HG03103 (cell line): ENCODE data around the gene SYT11.
"Not testable (repeated sequence)": the region's sequence is repeated elsewhere in the genome, so short reads cannot be mapped to it uniquely, and the experiment has no call there.

Experiments
- ATAC-seq: cut with Tn5 transposase; IDR thresholded peaks from one replicate; pipeline ENCODE4 v1.9.1; 2021; ENCODE audit warnings: low read depth; ENCODE audit not compliant: unreplicated experiment

SYT11 gene

DNA sequence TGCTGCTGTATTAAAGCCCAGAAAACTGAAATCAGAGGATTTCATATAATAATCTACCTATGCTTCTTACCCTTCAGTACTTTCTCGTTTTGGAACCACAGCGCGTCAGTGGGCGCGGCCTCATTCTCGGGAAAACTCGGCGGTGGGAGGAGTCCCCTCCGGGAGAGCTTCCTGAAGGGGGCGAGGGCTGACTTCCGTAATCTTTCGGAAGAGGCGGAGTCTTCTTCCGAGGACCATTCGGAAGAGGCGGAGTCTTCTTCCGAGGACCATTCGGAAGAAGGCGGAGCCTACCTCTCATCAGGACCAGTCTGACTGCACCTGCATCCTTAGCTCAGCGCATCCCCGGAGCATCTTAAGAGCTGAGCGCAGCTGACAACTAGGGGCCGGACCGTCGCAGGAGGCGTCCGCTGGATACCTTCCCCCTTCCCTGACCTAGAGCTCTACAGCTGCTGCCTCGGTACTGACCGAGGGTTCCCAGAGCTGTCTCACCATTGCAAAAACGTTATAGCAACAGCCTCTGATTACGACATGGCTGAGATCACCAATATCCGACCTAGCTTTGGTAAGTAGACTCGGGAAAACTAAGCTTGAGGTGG lies at the start of gene SYT11:
TSS of gene SYT11 (plus strand) at position 334 of the 596 bp plus-strand sequence. CDS start at position 529, 195 bp downstream.
- peak; percentile 52 for ATAC-seq

DNA sequence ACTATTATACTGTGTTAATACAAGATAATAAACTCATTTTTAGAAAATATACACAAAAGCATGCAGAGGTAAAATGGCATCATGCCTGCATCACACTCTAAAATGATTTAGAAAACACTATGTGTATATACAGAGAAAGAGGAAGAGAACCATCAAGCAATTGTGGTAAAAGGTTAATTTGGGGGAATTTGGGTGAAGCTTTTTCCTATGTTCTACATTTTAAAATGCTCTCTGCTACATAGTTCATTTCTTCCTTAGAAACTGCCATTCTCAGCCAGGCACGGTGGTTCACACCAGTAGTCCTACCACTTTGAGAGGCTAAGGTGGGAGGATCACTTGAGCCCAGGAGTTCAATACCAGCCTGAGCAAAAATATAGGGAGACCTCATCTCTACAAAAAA lies 46.5 kb upstream of the SYT11 start:
- ATAC-seq = no peak

GRCh38 chr1:155813672-155814071 lies 45.7 kb upstream of the SYT11 start:
- ATAC-seq = no peak

- no peak for ATAC-seq
These were observed 43.0 kb upstream of the SYT11 start for GRCh38 chr1:155816351-155816750.

DNA sequence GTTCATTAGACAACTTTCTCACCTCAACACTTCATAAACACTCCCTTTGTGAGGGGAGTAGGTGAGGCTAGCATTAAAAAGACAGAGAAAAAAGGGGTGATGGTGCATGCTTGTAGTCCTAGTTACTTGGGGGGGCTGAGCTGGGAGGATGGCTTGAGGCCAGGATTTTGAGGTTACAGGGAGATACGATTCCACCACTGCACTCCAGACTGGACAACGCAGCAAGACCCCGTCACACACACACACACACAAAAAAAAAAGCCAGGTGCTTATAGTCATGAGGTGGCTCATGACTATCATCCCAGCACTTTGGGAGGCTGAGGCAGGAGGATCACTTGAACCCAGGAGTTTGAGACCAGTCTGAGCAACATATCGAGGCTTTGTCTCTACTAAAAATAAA lies 31.9 kb upstream of the SYT11 start:
- no peak for ATAC-seq

DNA sequence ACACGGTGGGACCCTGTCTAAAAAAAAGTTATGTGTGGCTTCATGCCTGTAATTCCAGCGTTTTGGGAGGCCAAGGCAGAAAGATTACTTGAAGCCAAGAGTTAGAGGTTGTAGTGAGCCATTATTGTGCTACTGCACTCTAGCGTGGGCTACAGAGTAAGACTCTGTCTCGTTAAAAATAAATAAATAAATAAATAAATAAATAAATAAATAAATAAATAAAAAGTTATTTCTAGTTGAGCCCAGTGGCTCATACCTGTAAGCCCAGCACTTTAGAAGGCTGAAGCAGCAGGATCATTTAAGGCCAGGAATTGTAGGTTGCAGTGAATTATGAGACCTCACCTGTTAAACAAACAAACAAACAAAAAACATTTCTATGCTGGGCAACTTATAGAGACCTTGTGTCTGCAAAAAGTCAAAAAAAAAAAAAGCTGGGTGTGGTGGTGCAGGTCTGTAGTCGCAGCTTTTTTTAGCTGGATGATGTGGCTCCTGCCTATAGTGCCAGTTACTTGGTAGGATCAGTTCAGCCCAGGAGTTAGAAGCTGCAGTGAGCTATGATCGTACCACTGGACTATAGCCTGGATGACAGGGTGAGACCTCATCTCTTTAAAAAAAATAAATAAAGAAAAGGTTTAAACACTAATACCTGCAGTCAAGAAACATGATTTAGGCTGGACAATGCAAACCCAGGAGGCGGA lies 27.9 kb upstream of the SYT11 start:
- no peak for ATAC-seq

DNA sequence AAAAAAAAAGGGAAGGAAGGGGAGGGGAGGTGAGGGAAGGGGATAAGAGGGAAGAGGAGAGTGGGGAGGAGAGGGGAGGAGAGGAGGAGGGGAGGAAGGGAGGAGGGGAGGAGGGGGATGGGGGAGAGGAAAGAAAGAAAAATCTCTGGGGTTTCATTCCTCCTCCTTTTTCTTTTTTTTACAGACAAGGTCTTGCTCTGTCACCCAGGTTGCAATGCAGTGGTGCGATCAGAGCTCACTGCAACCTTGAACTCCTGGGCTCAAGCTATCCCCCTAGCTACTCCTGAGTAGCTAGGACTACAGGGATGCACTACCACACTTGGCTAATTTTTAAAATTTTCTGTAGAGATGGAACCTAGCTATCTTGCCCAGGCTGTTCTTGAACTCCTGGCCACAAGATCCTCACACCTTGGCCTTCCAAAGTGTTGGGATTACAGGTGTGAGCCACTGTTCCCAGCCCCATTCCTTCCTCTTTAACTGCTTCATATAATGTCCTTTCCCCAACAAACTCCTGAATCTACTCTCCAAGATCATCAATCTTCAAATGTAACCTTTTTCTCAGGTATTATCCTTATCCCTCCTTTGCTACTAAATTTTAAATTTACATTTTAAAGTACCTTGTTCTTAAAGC lies 25.6 kb upstream of the SYT11 start:
- ATAC-seq = no peak

DNA sequence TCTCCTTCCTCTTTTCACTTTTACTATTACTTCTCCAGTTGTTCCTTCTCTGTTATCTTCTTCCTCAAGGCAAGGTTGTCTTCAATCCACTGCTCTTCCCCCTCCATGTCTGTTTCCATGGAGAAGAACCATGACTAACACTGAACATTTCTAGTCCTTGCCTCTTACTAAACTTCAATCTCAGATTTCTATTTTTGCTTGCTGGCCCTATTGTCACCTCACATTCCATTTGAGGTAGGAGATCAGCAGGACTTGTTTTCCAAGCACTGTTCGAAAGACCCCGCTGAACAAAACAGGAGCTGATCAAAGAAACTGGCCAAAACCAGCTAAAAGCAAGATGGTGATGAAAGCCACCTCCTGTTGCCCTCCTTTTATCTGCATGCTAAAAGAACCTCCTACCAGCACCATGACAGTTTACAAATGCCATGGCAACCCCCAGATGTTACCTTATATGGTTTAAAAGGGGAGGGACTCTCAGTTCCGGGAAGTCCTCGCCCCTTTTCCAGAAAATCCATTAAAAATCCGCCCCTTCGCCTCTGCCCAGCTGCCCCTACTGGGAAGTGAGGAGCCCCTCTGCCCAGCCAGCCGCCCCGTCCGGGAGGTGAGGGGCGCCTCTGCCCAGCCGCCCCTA lies 25.0 kb upstream of the SYT11 start:
- ATAC-seq = no peak

GRCh38 chr1:155834927-155835399 lies 24.4 kb upstream of the SYT11 start:
- ATAC-seq = not testable (repeated sequence)

DNA sequence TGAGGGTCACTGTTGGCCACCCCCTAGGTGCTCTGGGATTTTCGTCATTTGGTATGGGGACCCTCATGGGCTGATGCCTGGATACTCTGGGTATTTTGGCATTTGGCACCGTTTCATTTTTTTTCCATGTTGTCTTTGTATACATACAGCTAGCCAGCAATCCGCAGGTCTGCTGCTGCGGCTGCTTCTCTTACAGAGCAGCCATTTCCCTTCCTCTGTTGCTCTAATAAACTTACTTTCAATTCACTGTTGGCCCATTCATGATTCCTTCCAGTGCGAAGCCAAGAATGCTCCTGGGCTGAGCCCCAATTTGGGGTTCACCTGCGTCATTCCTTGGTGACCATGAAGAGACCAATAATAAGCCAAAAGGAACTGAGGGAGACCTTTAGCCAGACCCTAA lies 23.8 kb upstream of the SYT11 start:
- ATAC-seq = no peak

DNA sequence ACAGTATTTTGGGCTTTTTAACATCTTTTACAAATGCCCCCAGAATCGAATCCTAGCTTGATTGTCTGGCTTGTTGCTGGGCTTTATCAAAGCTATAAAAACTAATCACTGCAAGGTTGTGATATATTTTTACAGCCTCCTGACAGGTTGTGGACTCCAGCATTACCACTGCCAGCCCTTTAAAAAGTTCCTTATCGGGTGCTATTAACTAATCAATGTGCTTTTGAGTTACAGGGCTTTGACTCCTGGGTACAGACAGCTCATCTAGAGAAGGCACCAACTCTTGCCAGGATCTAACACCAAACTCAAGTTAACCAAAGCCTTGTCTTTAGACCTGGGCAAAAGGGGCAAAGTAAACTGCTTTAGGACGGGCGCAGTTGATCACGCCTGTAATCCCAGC lies 19.0 kb upstream of the SYT11 start:
- no peak for ATAC-seq

DNA sequence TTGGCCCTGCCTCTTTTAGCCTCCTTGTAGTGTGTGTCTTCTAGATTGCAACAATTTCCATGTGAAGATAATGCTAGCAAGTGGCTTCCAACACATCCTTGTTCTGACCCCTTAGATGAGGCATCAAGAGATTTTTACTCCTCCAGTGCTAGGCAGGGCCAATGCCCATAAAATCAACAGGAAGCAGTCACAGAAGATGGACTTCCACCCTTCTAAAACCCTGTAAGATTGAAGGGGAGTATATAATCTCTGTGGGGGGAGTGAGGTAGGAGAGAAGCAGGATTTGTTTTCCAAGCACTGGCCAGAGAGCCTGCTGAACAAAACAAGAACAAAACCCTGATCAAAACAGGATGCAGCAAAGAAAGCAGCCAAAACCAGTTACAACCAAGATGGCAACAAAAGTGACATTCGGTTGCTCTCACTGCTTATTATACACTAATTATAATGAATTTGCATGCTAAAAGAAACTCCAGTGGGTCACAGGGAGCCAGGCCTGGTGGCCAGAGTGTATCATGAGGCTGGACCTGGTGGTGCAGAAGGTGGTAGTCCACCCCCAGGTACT lies 14.4 kb upstream of the SYT11 start:
- no peak for ATAC-seq

GRCh38 chr1:155847823-155848529 lies 11.4 kb upstream of the SYT11 start:
- no peak for ATAC-seq

DNA sequence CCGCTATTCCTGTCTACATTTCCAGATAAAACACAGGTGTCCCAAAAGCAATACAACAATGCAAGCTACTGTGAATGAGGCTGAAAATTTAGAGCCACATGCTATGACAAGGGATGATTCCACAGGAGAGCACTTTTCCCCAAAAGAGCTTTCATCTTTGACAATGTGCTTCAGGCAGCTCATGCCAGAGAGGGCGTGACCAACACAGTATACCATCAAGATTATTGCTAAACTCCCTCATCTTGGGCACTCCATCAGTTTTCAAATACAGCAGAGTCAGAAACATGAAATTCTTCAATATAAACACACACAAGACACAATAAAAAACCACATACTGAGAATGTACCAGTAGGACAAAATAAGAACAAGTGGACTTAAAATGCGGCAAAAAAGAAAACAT lies 9.0 kb upstream of the SYT11 start:
- ATAC-seq = no peak

GRCh38 chr1:155856257-155856974 lies 3.0 kb upstream of the SYT11 start:
- ATAC-seq = no peak

- ATAC-seq = peak; percentile 51
These were observed 2.1 kb upstream of the SYT11 start, which contains the start of gene GON4L for GRCh38 chr1:155856975-155857930. Gene GON4L, minus strand, starts transcription at chr1:155857214. Its CDS starts 3,434 bp downstream, at chr1:155853780.

GRCh38 chr1:155858800-155859233 lies 550 bp upstream of the SYT11 start:
- peak; percentile 8 for ATAC-seq
